ENCODE data around the gene CDX2.

CDX2 gene

DNA sequence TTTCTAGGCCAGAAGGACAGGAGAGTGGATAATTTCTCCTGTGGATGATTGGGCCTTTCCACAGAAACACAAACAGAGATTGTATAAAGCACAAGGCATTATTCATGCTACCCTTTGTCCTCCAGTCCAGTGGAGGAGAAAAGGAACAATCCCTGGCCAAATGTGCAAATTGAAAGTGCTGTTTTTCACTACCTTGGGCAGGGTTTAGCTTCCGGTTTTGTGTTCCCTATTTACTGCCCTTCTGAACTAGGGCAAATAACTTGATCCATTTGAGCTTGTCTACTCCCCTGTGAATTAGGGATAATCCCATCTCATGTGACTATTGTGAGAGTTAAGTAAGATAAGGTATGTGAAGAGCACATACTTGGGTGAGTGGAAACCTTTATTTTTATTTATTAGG lies 36.0 kb downstream of the CDX2 start:
- TF ChIP-seq SUZ12 (IDR thresholded peaks at IDR 0.05; ENCODE audit: extremely low read depth, insufficient read depth, insufficient read length): no peak
- no peak for TF ChIP-seq YY1 (IDR thresholded peaks at IDR 0.05; ENCODE audit: insufficient read depth, insufficient read length)
- no peak for TF ChIP-seq ZNF274 (IDR thresholded peaks at IDR 0.05; ENCODE audit: low read depth, low read length)
- H3K36me3 ChIP-seq (ENCODE audit: insufficient read depth, insufficient read length, low read length): no peaks in the 10 kb centered on the region
- peaks cover 46% of the 10 kb centered on the region for H3K27me3 ChIP-seq (ENCODE audit: insufficient read depth, insufficient read length)

DNA sequence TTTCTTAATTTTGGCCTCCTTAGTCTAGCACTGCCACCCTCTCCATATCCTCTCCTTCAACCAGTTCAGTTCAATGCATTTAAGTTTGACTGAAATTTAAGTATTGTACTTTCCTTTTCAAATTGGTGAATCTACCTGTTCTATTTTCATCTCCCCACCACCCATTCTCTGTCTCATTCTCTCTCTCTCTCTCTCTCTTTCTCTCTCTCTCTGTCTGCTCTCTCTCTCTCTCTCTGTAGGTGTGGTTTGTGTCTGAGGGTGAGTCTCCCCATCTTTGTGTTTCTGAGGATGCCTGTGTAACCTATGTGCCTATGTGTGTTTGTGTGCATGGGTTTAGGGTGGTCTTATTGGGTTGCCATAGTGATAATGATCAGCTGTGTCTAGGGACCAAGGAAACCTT lies 39.2 kb downstream of the CDX2 start:
- TF ChIP-seq ZNF274 (IDR thresholded peaks at IDR 0.05; ENCODE audit: low read depth, low read length): no peak
- no peak for TF ChIP-seq SUZ12 (IDR thresholded peaks at IDR 0.05; ENCODE audit: extremely low read depth, insufficient read depth, insufficient read length)
- no peak for TF ChIP-seq YY1 (IDR thresholded peaks at IDR 0.05; ENCODE audit: insufficient read depth, insufficient read length)
- H3K9ac ChIP-seq (ENCODE audit: insufficient read length, low read depth): no peak overlapping the region
- H3K4me1 ChIP-seq (ENCODE audit: insufficient read depth, insufficient read length): no peaks in the 10 kb centered on the region
- DNase-seq (ENCODE audit: low read depth, low spot score): no peak
- H3K9me3 ChIP-seq (ENCODE audit: insufficient read depth, low read length): no peaks in the 10 kb centered on the region; the same call in 1 of the 2 replicates
- H3K27me3 ChIP-seq (ENCODE audit: insufficient read depth, insufficient read length): peaks cover 79% of the 10 kb centered on the region
- no peaks in the 10 kb centered on the region for H3K36me3 ChIP-seq (ENCODE audit: insufficient read depth, insufficient read length, low read length)
- no peak overlapping the region for H3K4me3 ChIP-seq (ENCODE audit: insufficient read length, low read depth)

More for the DNA sequence above, 36.0 kb downstream of the CDX2 start:
- no peaks in the 10 kb centered on the region for H3K9me3 ChIP-seq (ENCODE audit: insufficient read depth, low read length)
- no peak overlapping the region for H3K9ac ChIP-seq (ENCODE audit: insufficient read length, low read depth)
- H3K4me1 ChIP-seq (ENCODE audit: insufficient read depth, insufficient read length): no peaks in the 10 kb centered on the region
- H3K4me3 ChIP-seq (ENCODE audit: insufficient read length, low read depth): no peak overlapping the region
- no peak for DNase-seq (ENCODE audit: low read depth, low spot score)

DNA sequence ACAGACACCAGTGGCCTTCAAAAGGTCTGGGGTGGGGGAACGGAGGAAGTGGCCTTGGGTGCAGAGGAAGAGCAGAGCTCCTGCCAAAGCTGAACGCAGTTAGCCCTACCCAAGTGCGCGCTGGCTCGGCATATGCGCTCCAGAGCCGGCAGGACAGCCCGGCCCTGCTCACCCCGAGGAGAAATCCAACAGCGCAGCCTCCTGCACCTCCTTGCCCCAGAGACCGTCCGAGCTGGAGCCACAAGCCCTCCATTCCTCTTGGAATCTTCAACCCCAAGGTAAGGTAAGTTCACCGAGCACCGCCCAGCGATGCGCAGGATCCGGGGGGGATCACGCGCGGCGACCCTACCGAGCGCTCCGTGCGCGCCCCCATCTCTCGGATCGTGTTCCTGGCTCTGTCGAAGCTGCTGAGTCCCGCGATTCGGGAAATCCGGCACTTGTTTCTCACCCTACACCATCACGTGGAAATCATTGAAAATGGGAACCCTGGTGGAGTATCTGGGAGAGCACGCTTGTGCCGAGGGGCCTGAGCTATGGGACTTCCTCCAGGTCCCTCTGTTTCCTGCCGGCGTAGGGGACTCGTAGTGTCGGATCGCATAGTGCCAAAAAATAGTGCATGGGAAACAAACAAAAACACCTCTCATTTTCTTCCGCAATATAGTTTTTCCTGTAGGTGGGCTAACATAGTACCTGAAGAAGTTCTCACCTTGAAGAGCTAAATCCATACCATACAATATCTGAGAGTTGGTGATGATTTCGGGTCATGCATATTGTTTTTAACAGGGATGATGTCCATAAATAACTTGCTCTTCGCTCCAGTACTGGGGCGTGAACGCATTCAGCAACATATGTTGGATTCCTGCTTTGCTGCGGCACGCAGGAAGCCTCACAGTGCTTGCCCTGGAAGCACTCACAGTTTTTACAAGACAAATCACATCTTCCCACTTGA lies 40.0 kb downstream of the CDX2 start:
- Histone ChIP-seq H3K9me3 (ENCODE audit: insufficient read depth, low read length) (no peaks in the 10 kb centered on the region; the same call in 1 of the 2 replicates), H3K4me1 (ENCODE audit: insufficient read depth, insufficient read length) (no peaks in the 10 kb centered on the region), H3K36me3 (ENCODE audit: insufficient read depth, insufficient read length, low read length) (no peaks in the 10 kb centered on the region), H3K27me3 (ENCODE audit: insufficient read depth, insufficient read length) (peaks cover 87% of the 10 kb centered on the region), H3K9ac (ENCODE audit: insufficient read length, low read depth) (no peak overlapping the region), H3K4me3 (ENCODE audit: insufficient read length, low read depth) (no peak overlapping the region)
- no peak for TF ChIP-seq ZNF274 (IDR thresholded peaks at IDR 0.05; ENCODE audit: low read depth, low read length)
- TF ChIP-seq YY1 (IDR thresholded peaks at IDR 0.05; ENCODE audit: insufficient read depth, insufficient read length): no peak
- no peak for TF ChIP-seq SUZ12 (IDR thresholded peaks at IDR 0.05; ENCODE audit: extremely low read depth, insufficient read depth, insufficient read length)
- no peak for DNase-seq (ENCODE audit: low read depth, low spot score)

DNA sequence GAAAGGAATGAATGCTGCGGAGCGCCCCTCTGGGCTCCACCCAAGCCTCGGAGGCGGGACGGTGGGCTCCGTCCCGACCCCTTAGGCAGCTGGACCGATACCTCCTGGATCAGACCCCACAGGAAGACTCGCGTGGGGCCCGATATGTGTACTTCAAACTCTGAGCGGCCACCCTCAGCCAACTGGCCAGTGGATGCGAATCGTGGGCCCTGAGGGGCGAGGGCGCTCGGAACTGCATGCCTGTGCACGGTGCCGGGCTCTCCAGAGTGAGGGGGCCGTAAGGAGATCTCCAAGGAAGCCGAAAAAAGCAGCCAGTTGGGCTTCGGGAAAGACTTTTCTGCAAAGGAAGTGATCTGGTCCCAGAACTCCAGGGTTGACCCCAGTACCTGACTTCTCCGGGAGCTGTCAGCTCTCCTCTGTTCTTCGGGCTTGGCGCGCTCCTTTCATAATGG lies 40.7 kb downstream of the CDX2 start:
- Histone ChIP-seq H3K9ac (ENCODE audit: insufficient read length, low read depth) (no peak overlapping the region), H3K27me3 (ENCODE audit: insufficient read depth, insufficient read length) (peaks cover 88% of the 10 kb centered on the region), H3K4me3 (ENCODE audit: insufficient read length, low read depth) (no peak overlapping the region), H3K4me1 (ENCODE audit: insufficient read depth, insufficient read length) (no peaks in the 10 kb centered on the region), H3K9me3 (ENCODE audit: insufficient read depth, low read length) (no peaks in the 10 kb centered on the region; the same call in 1 of the 2 replicates), H3K36me3 (ENCODE audit: insufficient read depth, insufficient read length, low read length) (no peaks in the 10 kb centered on the region)
- DNase-seq (ENCODE audit: low read depth, low spot score): no peak
- TF ChIP-seq SUZ12 (IDR thresholded peaks at IDR 0.05; ENCODE audit: extremely low read depth, insufficient read depth, insufficient read length) (no peak), ZNF274 (IDR thresholded peaks at IDR 0.05; ENCODE audit: low read depth, low read length) (no peak), YY1 (IDR thresholded peaks at IDR 0.05; ENCODE audit: insufficient read depth, insufficient read length) (no peak)

DNA sequence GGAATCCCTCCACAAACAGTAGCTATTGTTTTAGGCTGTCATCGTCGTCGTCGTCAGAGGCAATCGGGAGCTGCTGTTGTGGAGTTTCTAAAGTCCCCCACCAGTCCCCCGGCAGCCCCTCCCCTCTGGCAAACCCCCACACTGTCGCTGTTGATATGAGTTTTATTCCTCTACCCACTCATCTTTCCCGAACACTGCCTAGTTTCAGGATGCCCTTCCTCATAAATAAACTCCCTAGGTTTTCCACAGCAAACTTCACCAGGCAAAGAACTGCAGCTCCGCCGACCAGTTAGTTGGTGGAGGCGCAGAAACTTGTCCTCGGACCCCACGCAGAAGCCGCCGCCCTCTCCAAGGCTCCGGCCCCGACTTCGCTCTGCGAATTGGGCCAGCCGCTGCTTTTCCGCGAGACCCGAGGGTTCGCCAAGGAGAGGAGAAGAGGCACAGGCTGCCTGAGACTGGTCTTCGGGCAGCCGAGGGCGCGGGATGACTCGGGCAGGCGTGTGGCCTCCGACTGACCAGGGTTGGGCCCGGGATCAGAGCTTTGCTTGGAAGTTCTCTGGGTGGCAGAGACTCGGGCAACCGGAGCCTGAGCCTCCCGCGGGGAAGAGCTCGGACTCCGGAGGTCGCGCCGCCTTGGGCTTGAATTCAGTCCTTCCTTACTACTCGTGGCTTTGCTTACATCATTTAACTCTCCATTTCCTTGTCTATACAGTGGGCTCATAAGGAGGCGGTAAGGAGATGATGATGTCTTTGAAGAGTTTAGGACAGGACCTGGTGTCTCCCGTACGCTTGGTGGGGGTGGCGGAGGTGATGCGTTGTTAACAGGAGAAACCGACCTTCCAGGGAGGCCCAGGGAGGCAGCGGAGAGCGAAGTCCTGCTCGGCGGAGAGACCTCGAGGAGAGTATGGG lies 41.4 kb downstream of the CDX2 start:
- no peak for TF ChIP-seq ZNF274 (IDR thresholded peaks at IDR 0.05; ENCODE audit: low read depth, low read length)
- TF ChIP-seq YY1 (IDR thresholded peaks at IDR 0.05; ENCODE audit: insufficient read depth, insufficient read length): no peak
- TF ChIP-seq SUZ12 (IDR thresholded peaks at IDR 0.05; ENCODE audit: extremely low read depth, insufficient read depth, insufficient read length): no peak
- H3K4me1 ChIP-seq (ENCODE audit: insufficient read depth, insufficient read length): no peaks in the 10 kb centered on the region
- peaks cover 90% of the 10 kb centered on the region for H3K27me3 ChIP-seq (ENCODE audit: insufficient read depth, insufficient read length)
- no peaks in the 10 kb centered on the region for H3K36me3 ChIP-seq (ENCODE audit: insufficient read depth, insufficient read length, low read length)
- no peaks in the 10 kb centered on the region; the same call in 1 of the 2 replicates for H3K9me3 ChIP-seq (ENCODE audit: insufficient read depth, low read length)
- DNase-seq (ENCODE audit: low read depth, low spot score): no peak
- H3K4me3 ChIP-seq (ENCODE audit: insufficient read length, low read depth): no peak overlapping the region
- H3K9ac ChIP-seq (ENCODE audit: insufficient read length, low read depth): no peak overlapping the region

DNA sequence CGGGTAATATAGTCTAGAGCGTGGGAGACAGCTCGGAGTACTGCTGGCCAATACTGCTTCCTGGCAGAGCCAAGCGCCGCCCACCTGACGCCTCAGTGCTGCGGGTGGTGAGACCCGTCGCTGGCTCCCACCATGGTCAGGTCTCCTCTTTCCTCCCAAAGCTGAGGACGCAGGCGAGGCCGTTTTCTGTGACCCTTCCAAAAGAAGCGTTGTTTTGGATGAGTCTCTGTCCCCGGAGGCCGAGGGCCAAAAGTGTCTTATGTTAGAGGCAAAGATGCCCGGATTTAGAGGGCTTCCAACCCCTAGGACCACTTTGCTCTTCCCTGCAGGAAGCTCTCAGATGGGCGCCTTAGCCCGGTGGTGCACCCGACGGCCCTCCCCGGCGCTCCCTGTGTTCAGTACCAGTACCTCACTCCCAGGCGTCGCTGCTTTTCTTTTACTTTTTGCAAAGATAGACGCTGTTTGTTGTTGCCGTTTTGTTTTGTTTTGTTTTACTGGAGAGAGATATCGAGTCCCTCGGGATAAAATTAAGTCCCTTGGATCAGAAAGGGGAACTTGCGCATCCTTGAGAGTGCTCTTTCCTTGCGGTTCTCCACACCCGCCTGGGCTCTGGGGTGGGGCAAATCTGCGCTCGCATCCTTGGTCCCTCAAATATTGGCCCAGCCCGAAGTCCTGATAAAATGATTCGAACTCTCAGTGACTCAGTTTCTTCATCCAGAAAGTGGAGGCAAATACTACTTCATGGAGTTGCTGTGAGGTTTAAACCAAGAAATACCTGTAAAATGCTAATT lies 42.3 kb downstream of the CDX2 start:
- no peak overlapping the region for H3K9ac ChIP-seq (ENCODE audit: insufficient read length, low read depth)
- no peak for DNase-seq (ENCODE audit: low read depth, low spot score)
- H3K9me3 ChIP-seq (ENCODE audit: insufficient read depth, low read length): no peaks in the 10 kb centered on the region; the same call in 1 of the 2 replicates
- no peaks in the 10 kb centered on the region for H3K36me3 ChIP-seq (ENCODE audit: insufficient read depth, insufficient read length, low read length)
- H3K4me3 ChIP-seq (ENCODE audit: insufficient read length, low read depth): no peak overlapping the region
- no peak for TF ChIP-seq SUZ12 (IDR thresholded peaks at IDR 0.05; ENCODE audit: extremely low read depth, insufficient read depth, insufficient read length)
- no peak for TF ChIP-seq ZNF274 (IDR thresholded peaks at IDR 0.05; ENCODE audit: low read depth, low read length)
- no peak for TF ChIP-seq YY1 (IDR thresholded peaks at IDR 0.05; ENCODE audit: insufficient read depth, insufficient read length)
- peaks cover 96% of the 10 kb centered on the region for H3K27me3 ChIP-seq (ENCODE audit: insufficient read depth, insufficient read length)
- no peaks in the 10 kb centered on the region for H3K4me1 ChIP-seq (ENCODE audit: insufficient read depth, insufficient read length)

Data from NT2/D1 (cell line).